H1 (cell line): ENCODE data around the gene NCBP1. TPM values are rescaled to one million over a fixed set of nuclear protein-coding genes. Genes with fewer than 3 reads are reported as not detected.
"Not testable (repeated sequence)": the region's sequence is repeated elsewhere in the genome, so short reads cannot be mapped to it uniquely, and the experiment has no call there.

Source experiments
- CTCF ChIA-PET: fragments of 300-600 bp; sonication (Branson Sonifier 250); formaldehyde crosslinking; loops from one replicate; lab custom pipeline; 2021; ENCODE audit not compliant: partially characterized antibody; lab: Charles Lee
- POLR2A ChIA-PET: fragments of 300-600 bp; sonication (Branson Sonifier 250); formaldehyde crosslinking; loops from one replicate; lab custom pipeline; 2021; ENCODE audit warnings: inconsistent platforms; ENCODE audit not compliant: partially characterized antibody; lab: Charles Lee
- DNase-seq, 2 experiments: peaks; one replicate each; pipeline versions ENCODE4 v3.0.0 to v3.0.0-alpha.2; 2010 to 2022; ENCODE audit warnings: low spot score in 2 of 2, low read depth in 1 of 2, mixed read lengths in 1 of 2
- FAIRE-seq: peaks from 2 replicates; lab custom pipeline; 2011; peaks lifted over from hg19 to GRCh38; lab: Jason Lieb, UNC
- H2AFZ ChIP-seq: 2 replicates; pipeline ENCODE4 v1.8.1; 2012; ENCODE audit warnings: low read length, inconsistent platforms
- H2AK5ac ChIP-seq: 2 replicates; pipeline ENCODE4 v1.6.1; 2013; ENCODE audit warnings: low read depth, low read length
- H2BK120ac ChIP-seq: replicated peaks from 2 replicates; pipeline ENCODE3; 2013; ENCODE audit warnings: low read depth, low read length, inconsistent platforms
- H2BK12ac ChIP-seq: 2 replicates; pipeline ENCODE4 v1.6.1; 2013; ENCODE audit warnings: low read depth, low read length
- H2BK15ac ChIP-seq: 2 replicates; pipeline ENCODE4 v1.6.1; 2013; ENCODE audit warnings: low read length
- H2BK20ac ChIP-seq: 2 replicates; pipeline ENCODE4 v1.6.1; 2013; ENCODE audit warnings: low read length
- H2BK5ac ChIP-seq: 2 replicates; pipeline ENCODE4 v1.6.1; 2013; ENCODE audit warnings: low read depth, low read length
- H3K14ac ChIP-seq: 2 replicates; pipeline ENCODE4 v1.6.1; 2013; ENCODE audit warnings: inconsistent platforms; ENCODE audit not compliant: insufficient read length
- H3K18ac ChIP-seq: 2 replicates; pipeline ENCODE4 v1.6.1; 2013; ENCODE audit warnings: low read length; ENCODE audit errors: extremely low read depth
- H3K23ac ChIP-seq: 2 replicates; pipeline ENCODE4 v1.6.1; 2013; ENCODE audit warnings: inconsistent platforms; ENCODE audit not compliant: insufficient read length
- H3K23me2 ChIP-seq: 2 replicates; pipeline ENCODE4 v1.6.1; 2013; ENCODE audit warnings: low read depth, low read length
- H3K27ac ChIP-seq: 2 replicates; pipeline ENCODE4 v1.6.1; 2011; ENCODE audit warnings: low read depth, low read length, inconsistent platforms
- H3K27me3 ChIP-seq, 4 experiments: replicated peaks in 1 of 4; 1 replicate in 1 of 4; 2 replicates in 3 of 4; pipeline versions ENCODE4 v1.6.1 to v1.8.1; 2011 to 2013; ENCODE audit warnings: low read length in 3 of 4, mild to moderate bottlenecking in 3 of 4, inconsistent platforms in 2 of 4, mixed read lengths in 2 of 4, moderate library complexity in 1 of 4; ENCODE audit not compliant: control insufficient read depth in 3 of 4, insufficient read depth in 3 of 4; ENCODE audit errors: extremely low read depth in 1 of 4
- H3K36me3 ChIP-seq, 4 experiments: 2 replicates each; pipeline versions ENCODE4 v1.6.1 to v1.8.1; 2011 to 2013; ENCODE audit warnings: mild to moderate bottlenecking in 4 of 4, low read length in 3 of 4, moderate library complexity in 2 of 4, control low read depth in 1 of 4, inconsistent platforms in 1 of 4; ENCODE audit not compliant: insufficient read depth in 4 of 4, control insufficient read depth in 2 of 4
- H3K4ac ChIP-seq: replicated peaks from 2 replicates; pipeline ENCODE3; 2013; ENCODE audit warnings: low read length, low read depth, mixed read lengths, inconsistent platforms; ENCODE audit not compliant: insufficient read length
- H3K4me1 ChIP-seq, 4 experiments: replicated peaks in 1 of 4; 1 replicate in 1 of 4; 2 replicates in 3 of 4; pipeline versions ENCODE4 v1.6.1 to v1.8.1; 2011 to 2013; ENCODE audit warnings: low read length in 3 of 4, inconsistent platforms in 2 of 4, mixed read lengths in 1 of 4; ENCODE audit not compliant: insufficient read depth in 4 of 4, control insufficient read depth in 3 of 4
- H3K4me2 ChIP-seq, 2 experiments: 2 replicates each; pipeline versions ENCODE4 v1.6.1 to v1.8.1; 2011 to 2013; ENCODE audit warnings: low read depth in 2 of 2, low read length in 2 of 2, control low read depth in 1 of 2, inconsistent platforms in 1 of 2, mild to moderate bottlenecking in 1 of 2; ENCODE audit not compliant: insufficient read depth in 1 of 2
- H3K4me3 ChIP-seq, 4 experiments: fragments of 200-600, 300-600 bp in 1 of 4; sonication (generic), shearing (Covaris generic), sonication (Bioruptor Twin) in 1 of 4; 2 replicates each; pipeline versions ENCODE4 v1.5.1 to v1.8.1; 2011 to 2016; ENCODE audit warnings: low read length in 4 of 4, low read depth in 3 of 4, control low read depth in 2 of 4, inconsistent platforms in 2 of 4, mild to moderate bottlenecking in 2 of 4, mixed read lengths in 1 of 4, moderate library complexity in 1 of 4; ENCODE audit not compliant: insufficient read depth in 2 of 4; ENCODE audit errors: extremely low read depth in 1 of 4
- H3K56ac ChIP-seq: replicated peaks from 2 replicates; pipeline ENCODE3; 2013; ENCODE audit warnings: low read depth, mild to moderate bottlenecking, mixed read lengths, low read length, inconsistent platforms; ENCODE audit not compliant: insufficient read length
- H3K79me1 ChIP-seq: 2 replicates; pipeline ENCODE4 v1.6.1; 2013; ENCODE audit warnings: low read depth, low read length, control low read depth
- H3K79me2 ChIP-seq, 2 experiments: 2 replicates each; pipeline versions ENCODE4 v1.6.1 to v1.8.1; 2012 to 2013; ENCODE audit warnings: low read length in 2 of 2, mild to moderate bottlenecking in 2 of 2, inconsistent platforms in 1 of 2; ENCODE audit not compliant: insufficient read depth in 2 of 2, control insufficient read depth in 1 of 2
- H3K9ac ChIP-seq, 4 experiments: replicated peaks in 1 of 4; 1 replicate in 1 of 4; 2 replicates in 3 of 4; pipeline versions ENCODE4 v1.6.1 to v1.8.1; 2011 to 2013; ENCODE audit warnings: low read depth in 3 of 4, low read length in 3 of 4, control low read depth in 2 of 4, mild to moderate bottlenecking in 2 of 4, moderate library complexity in 2 of 4, inconsistent platforms in 1 of 4; ENCODE audit errors: extremely low read depth in 1 of 4
- H3K9me3 ChIP-seq, 2 experiments: 2 replicates each; pipeline versions ENCODE4 v1.6.1 to v1.8.1; 2012 to 2013; ENCODE audit warnings: mild to moderate bottlenecking in 2 of 2, moderate library complexity in 2 of 2, control low read depth in 1 of 2, inconsistent platforms in 1 of 2, low read depth in 1 of 2, low read length in 1 of 2, mixed read lengths in 1 of 2; ENCODE audit not compliant: insufficient read depth in 2 of 2
- H4K20me1 ChIP-seq, 2 experiments: replicated peaks in 1 of 2; 2 replicates each; pipeline versions ENCODE3 to v1.8.1; 2011 to 2013; ENCODE audit warnings: inconsistent platforms in 2 of 2, low read length in 2 of 2, mild to moderate bottlenecking in 1 of 2; ENCODE audit not compliant: insufficient read depth in 2 of 2, control insufficient read depth in 1 of 2
- H4K5ac ChIP-seq: 2 replicates; pipeline ENCODE4 v1.6.1; 2013; ENCODE audit warnings: low read length, low read depth, mixed read lengths, inconsistent platforms; ENCODE audit not compliant: insufficient read length
- H4K8ac ChIP-seq: 2 replicates; pipeline ENCODE4 v1.8.0; 2013; ENCODE audit warnings: mild to moderate bottlenecking, moderate library complexity, low read length, inconsistent platforms; ENCODE audit not compliant: insufficient read depth; ENCODE audit errors: extremely low read depth
- H4K91ac ChIP-seq: replicated peaks from 2 replicates; pipeline ENCODE3; 2013; ENCODE audit warnings: low read length, mixed read lengths, inconsistent platforms; ENCODE audit not compliant: insufficient read length
- WGBS, 2 experiments: shearing (Covaris generic) in 1 of 2; methylation state at CpG; one replicate each; pipeline versions ENCODE4 v1.1.6 to v1.1.7; 2013 to 2015; ENCODE audit warnings: low lambda C conversion rate in 2 of 2, mixed read lengths in 2 of 2, inconsistent platforms in 1 of 2, low coverage in 1 of 2, missing lambda C conversion rate in 1 of 2; ENCODE audit not compliant: insufficient replicate concordance in 2 of 2, insufficient coverage in 1 of 2, insufficient read length in 1 of 2; ENCODE audit errors: extremely low coverage in 1 of 2, missing lambda C conversion rate in 1 of 2; 5-methylcytosine and 5-hydroxymethylcytosine counted together
- polyA plus RNA-seq, 7 experiments: library from polyadenylated mRNA; depleted of rRNA in 3 of 7; stranded (reverse) in 5 of 7; unstranded in 2 of 7; fragments of >200 nt in 5 of 7; fragments of 200-250 nt in 2 of 7; gene quantifications; 1 replicate in 5 of 7; 2 replicates in 1 of 7; 4 replicates in 1 of 7; pipeline versions ENCODE4 v1.2.1 to v1.2.3, GENCODE V29; 2011 to 2013; ENCODE audit warnings: missing spikeins in 2 of 7, mixed read lengths in 2 of 7
- total RNA-seq: library from RNA; stranded (reverse); fragmentation: NEBNext Ultra II Directional; extraction: Animal tissue kit (Norgen Biotek cat#: 25700); gene quantifications from 2 replicates; pipeline ENCODE4 v1.2.1, GENCODE V29; 2021

Gene NCBP1
- total and polyA plus RNA-seq, 2 of the 8 experiments (the other 6 are each of a cell fraction or from before 2014, with no cell fraction given): 14.7 to 54.0 TPM

- H2BK12ac ChIP-seq, H3K9ac ChIP-seq, H4K8ac ChIP-seq, FAIRE-seq, H2BK20ac ChIP-seq, H3K4ac ChIP-seq, H3K4me2 ChIP-seq, H3K23me2 ChIP-seq, H3K56ac ChIP-seq, H4K91ac ChIP-seq, H4K20me1 ChIP-seq, H3K4me3 ChIP-seq, H3K79me1 ChIP-seq, H3K79me2 ChIP-seq, H3K23ac ChIP-seq, H3K27me3 ChIP-seq, H2AFZ ChIP-seq, H2AK5ac ChIP-seq, CTCF ChIA-PET, H3K14ac ChIP-seq, H2BK120ac ChIP-seq, H3K18ac ChIP-seq, H3K4me1 ChIP-seq, H2BK5ac ChIP-seq, H3K27ac ChIP-seq, DNase-seq, H2BK15ac ChIP-seq, H4K5ac ChIP-seq: not testable (repeated sequence)
- Histone ChIP-seq H3K9me3 (peaks cover 12 to 17% of the 10 kb centered on the region in 2 experiments), H3K36me3 (peaks cover 0 to 50% (median 28%) of the 10 kb centered on the region in 4 experiments; a peak in 6 of 8 replicates)
- POLR2A ChIA-PET: interaction anchor here (1.3 kb wide), 1 partner anchor 9 kb away, joined by 6 read pairs; no protein-coding TSS in a partner anchor
- WGBS, 2 experiments: 90% methylated on average over 2 of the region's 2 CpGs; no CpG with 5 or more reads in 1 of the 2 experiments
These were observed 13.6 kb upstream of the NCBP1 start for GRCh38 chr9:97620063-97620462.

GRCh38 chr9:97622483-97622882 lies 11.1 kb upstream of the NCBP1 start:
- FAIRE-seq, H3K4me3 ChIP-seq, H3K18ac ChIP-seq, H3K79me1 ChIP-seq, H3K4me1 ChIP-seq, H2AK5ac ChIP-seq, H2BK15ac ChIP-seq, H2BK12ac ChIP-seq, H2BK120ac ChIP-seq, H4K5ac ChIP-seq, H3K27ac ChIP-seq, H3K14ac ChIP-seq, H2BK5ac ChIP-seq, H3K23ac ChIP-seq, H2AFZ ChIP-seq, H4K8ac ChIP-seq, DNase-seq, H4K20me1 ChIP-seq, H2BK20ac ChIP-seq, H3K27me3 ChIP-seq, H3K4ac ChIP-seq, H4K91ac ChIP-seq, H3K56ac ChIP-seq, H3K9ac ChIP-seq, H3K23me2 ChIP-seq, H3K79me2 ChIP-seq, H3K4me2 ChIP-seq: not testable (repeated sequence)
- 98% methylated on average over 5 of the region's 5 CpGs; no CpG with 5 or more reads in 1 of the 2 experiments for WGBS, 2 experiments
- peaks cover 0 to 58% (median 34%) of the 10 kb centered on the region in 4 experiments; a peak in 7 of 8 replicates for H3K36me3 ChIP-seq
- H3K9me3 ChIP-seq: peaks cover 12 to 17% of the 10 kb centered on the region in 2 experiments
- ChIA-PET CTCF (interaction anchor here (0.8 to 1.4 kb wide), 2 partner anchors 10 to 153 kb away, joined by 3 to 4 read pairs; no protein-coding TSS in a partner anchor), POLR2A (interaction anchor here (1.9 kb wide), 1 partner anchor 10 kb away, joined by 4 read pairs; no protein-coding TSS in a partner anchor)
